H1 (cell line): ENCODE data around the gene SUSD6. TPM values are rescaled to one million over a fixed set of nuclear protein-coding genes. Genes with fewer than 3 reads are reported as not detected.

Source experiments
- CTCF ChIA-PET: fragments of 300-600 bp; sonication (Branson Sonifier 250); formaldehyde crosslinking; loops from one replicate; lab custom pipeline; 2021; ENCODE audit not compliant: partially characterized antibody; lab: Charles Lee
- POLR2A ChIA-PET: fragments of 300-600 bp; sonication (Branson Sonifier 250); formaldehyde crosslinking; loops from one replicate; lab custom pipeline; 2021; ENCODE audit warnings: inconsistent platforms; ENCODE audit not compliant: partially characterized antibody; lab: Charles Lee
- DNase-seq, 2 experiments: peaks; one replicate each; pipeline versions ENCODE4 v3.0.0 to v3.0.0-alpha.2; 2010 to 2022; ENCODE audit warnings: low spot score in 2 of 2, low read depth in 1 of 2, mixed read lengths in 1 of 2
- FAIRE-seq: peaks from 2 replicates; lab custom pipeline; 2011; peaks lifted over from hg19 to GRCh38; lab: Jason Lieb, UNC
- H2AFZ ChIP-seq: 2 replicates; pipeline ENCODE4 v1.8.1; 2012; ENCODE audit warnings: low read length, inconsistent platforms
- H2AK5ac ChIP-seq: 2 replicates; pipeline ENCODE4 v1.6.1; 2013; ENCODE audit warnings: low read depth, low read length
- H2BK120ac ChIP-seq: replicated peaks from 2 replicates; pipeline ENCODE3; 2013; ENCODE audit warnings: low read depth, low read length, inconsistent platforms
- H2BK12ac ChIP-seq: 2 replicates; pipeline ENCODE4 v1.6.1; 2013; ENCODE audit warnings: low read depth, low read length
- H2BK15ac ChIP-seq: 2 replicates; pipeline ENCODE4 v1.6.1; 2013; ENCODE audit warnings: low read length
- H2BK20ac ChIP-seq: 2 replicates; pipeline ENCODE4 v1.6.1; 2013; ENCODE audit warnings: low read length
- H2BK5ac ChIP-seq: 2 replicates; pipeline ENCODE4 v1.6.1; 2013; ENCODE audit warnings: low read depth, low read length
- H3K14ac ChIP-seq: 2 replicates; pipeline ENCODE4 v1.6.1; 2013; ENCODE audit warnings: inconsistent platforms; ENCODE audit not compliant: insufficient read length
- H3K18ac ChIP-seq: 2 replicates; pipeline ENCODE4 v1.6.1; 2013; ENCODE audit warnings: low read length; ENCODE audit errors: extremely low read depth
- H3K23ac ChIP-seq: 2 replicates; pipeline ENCODE4 v1.6.1; 2013; ENCODE audit warnings: inconsistent platforms; ENCODE audit not compliant: insufficient read length
- H3K23me2 ChIP-seq: 2 replicates; pipeline ENCODE4 v1.6.1; 2013; ENCODE audit warnings: low read depth, low read length
- H3K27ac ChIP-seq: 2 replicates; pipeline ENCODE4 v1.6.1; 2011; ENCODE audit warnings: low read depth, low read length, inconsistent platforms
- H3K27me3 ChIP-seq, 4 experiments: replicated peaks in 1 of 4; 1 replicate in 1 of 4; 2 replicates in 3 of 4; pipeline versions ENCODE4 v1.6.1 to v1.8.1; 2011 to 2013; ENCODE audit warnings: low read length in 3 of 4, mild to moderate bottlenecking in 3 of 4, inconsistent platforms in 2 of 4, mixed read lengths in 2 of 4, moderate library complexity in 1 of 4; ENCODE audit not compliant: control insufficient read depth in 3 of 4, insufficient read depth in 3 of 4; ENCODE audit errors: extremely low read depth in 1 of 4
- H3K36me3 ChIP-seq, 4 experiments: 2 replicates each; pipeline versions ENCODE4 v1.6.1 to v1.8.1; 2011 to 2013; ENCODE audit warnings: mild to moderate bottlenecking in 4 of 4, low read length in 3 of 4, moderate library complexity in 2 of 4, control low read depth in 1 of 4, inconsistent platforms in 1 of 4; ENCODE audit not compliant: insufficient read depth in 4 of 4, control insufficient read depth in 2 of 4
- H3K4ac ChIP-seq: replicated peaks from 2 replicates; pipeline ENCODE3; 2013; ENCODE audit warnings: low read length, low read depth, mixed read lengths, inconsistent platforms; ENCODE audit not compliant: insufficient read length
- H3K4me1 ChIP-seq, 4 experiments: replicated peaks in 1 of 4; 1 replicate in 1 of 4; 2 replicates in 3 of 4; pipeline versions ENCODE4 v1.6.1 to v1.8.1; 2011 to 2013; ENCODE audit warnings: low read length in 3 of 4, inconsistent platforms in 2 of 4, mixed read lengths in 1 of 4; ENCODE audit not compliant: insufficient read depth in 4 of 4, control insufficient read depth in 3 of 4
- H3K4me2 ChIP-seq, 2 experiments: 2 replicates each; pipeline versions ENCODE4 v1.6.1 to v1.8.1; 2011 to 2013; ENCODE audit warnings: low read depth in 2 of 2, low read length in 2 of 2, control low read depth in 1 of 2, inconsistent platforms in 1 of 2, mild to moderate bottlenecking in 1 of 2; ENCODE audit not compliant: insufficient read depth in 1 of 2
- H3K4me3 ChIP-seq, 4 experiments: fragments of 200-600, 300-600 bp in 1 of 4; sonication (generic), shearing (Covaris generic), sonication (Bioruptor Twin) in 1 of 4; 2 replicates each; pipeline versions ENCODE4 v1.5.1 to v1.8.1; 2011 to 2016; ENCODE audit warnings: low read length in 4 of 4, low read depth in 3 of 4, control low read depth in 2 of 4, inconsistent platforms in 2 of 4, mild to moderate bottlenecking in 2 of 4, mixed read lengths in 1 of 4, moderate library complexity in 1 of 4; ENCODE audit not compliant: insufficient read depth in 2 of 4; ENCODE audit errors: extremely low read depth in 1 of 4
- H3K56ac ChIP-seq: replicated peaks from 2 replicates; pipeline ENCODE3; 2013; ENCODE audit warnings: low read depth, mild to moderate bottlenecking, mixed read lengths, low read length, inconsistent platforms; ENCODE audit not compliant: insufficient read length
- H3K79me1 ChIP-seq: 2 replicates; pipeline ENCODE4 v1.6.1; 2013; ENCODE audit warnings: low read depth, low read length, control low read depth
- H3K79me2 ChIP-seq, 2 experiments: 2 replicates each; pipeline versions ENCODE4 v1.6.1 to v1.8.1; 2012 to 2013; ENCODE audit warnings: low read length in 2 of 2, mild to moderate bottlenecking in 2 of 2, inconsistent platforms in 1 of 2; ENCODE audit not compliant: insufficient read depth in 2 of 2, control insufficient read depth in 1 of 2
- H3K9ac ChIP-seq, 4 experiments: replicated peaks in 1 of 4; 1 replicate in 1 of 4; 2 replicates in 3 of 4; pipeline versions ENCODE4 v1.6.1 to v1.8.1; 2011 to 2013; ENCODE audit warnings: low read depth in 3 of 4, low read length in 3 of 4, control low read depth in 2 of 4, mild to moderate bottlenecking in 2 of 4, moderate library complexity in 2 of 4, inconsistent platforms in 1 of 4; ENCODE audit errors: extremely low read depth in 1 of 4
- H3K9me3 ChIP-seq, 2 experiments: 2 replicates each; pipeline versions ENCODE4 v1.6.1 to v1.8.1; 2012 to 2013; ENCODE audit warnings: mild to moderate bottlenecking in 2 of 2, moderate library complexity in 2 of 2, control low read depth in 1 of 2, inconsistent platforms in 1 of 2, low read depth in 1 of 2, low read length in 1 of 2, mixed read lengths in 1 of 2; ENCODE audit not compliant: insufficient read depth in 2 of 2
- H4K20me1 ChIP-seq, 2 experiments: replicated peaks in 1 of 2; 2 replicates each; pipeline versions ENCODE3 to v1.8.1; 2011 to 2013; ENCODE audit warnings: inconsistent platforms in 2 of 2, low read length in 2 of 2, mild to moderate bottlenecking in 1 of 2; ENCODE audit not compliant: insufficient read depth in 2 of 2, control insufficient read depth in 1 of 2
- H4K5ac ChIP-seq: 2 replicates; pipeline ENCODE4 v1.6.1; 2013; ENCODE audit warnings: low read length, low read depth, mixed read lengths, inconsistent platforms; ENCODE audit not compliant: insufficient read length
- H4K8ac ChIP-seq: 2 replicates; pipeline ENCODE4 v1.8.0; 2013; ENCODE audit warnings: mild to moderate bottlenecking, moderate library complexity, low read length, inconsistent platforms; ENCODE audit not compliant: insufficient read depth; ENCODE audit errors: extremely low read depth
- H4K91ac ChIP-seq: replicated peaks from 2 replicates; pipeline ENCODE3; 2013; ENCODE audit warnings: low read length, mixed read lengths, inconsistent platforms; ENCODE audit not compliant: insufficient read length
- BACH1 ChIP-seq: IDR thresholded peaks from 2 replicates; pipeline ENCODE4 v1.6.1; 2012; ENCODE audit warnings: low read length, improper control_type of control experiment
- CHD1 ChIP-seq: IDR thresholded peaks from 2 replicates; pipeline ENCODE4 v1.6.1; 2012; ENCODE audit warnings: low read depth, low read length, improper control_type of control experiment
- CREB1 ChIP-seq: IDR thresholded peaks from 2 replicates; pipeline ENCODE4 v1.6.1; 2012; ENCODE audit warnings: inconsistent platforms
- GTF2F1 ChIP-seq: IDR thresholded peaks from 2 replicates; pipeline ENCODE4 v1.6.1; 2012; ENCODE audit warnings: low read depth, low read length, improper control_type of control experiment, borderline replicate concordance
- HDAC6 ChIP-seq: IDR thresholded peaks from one replicate; pipeline ENCODE4 v1.7.1; 2012; ENCODE audit warnings: low read depth, mild to moderate bottlenecking, inconsistent platforms, low read length, moderate library complexity
- JUND ChIP-seq: IDR thresholded peaks from 2 replicates; pipeline ENCODE4 v1.6.1; 2011; ENCODE audit warnings: mild to moderate bottlenecking, improper control_type of control experiment, low read length
- RAD21 ChIP-seq, 2 experiments: IDR thresholded peaks in 1 of 2; conservative IDR thresholded peaks in 1 of 2; 2 replicates each; pipeline ENCODE4 v1.6.1; 2011; ENCODE audit warnings: low read depth in 2 of 2, low read length in 2 of 2, improper control_type of control experiment in 1 of 2, inconsistent platforms in 1 of 2, mild to moderate bottlenecking in 1 of 2, moderate library complexity in 1 of 2
- RBBP5 ChIP-seq: IDR thresholded peaks from 2 replicates; pipeline ENCODE4 v1.7.1; 2012; ENCODE audit warnings: low read depth, mild to moderate bottlenecking, inconsistent platforms, low read length, moderate library complexity, borderline replicate concordance
- SIX5 ChIP-seq: IDR thresholded peaks from 2 replicates; pipeline ENCODE4 v1.6.1; 2011; ENCODE audit warnings: mild to moderate bottlenecking, low read depth, low read length
- SRF ChIP-seq: IDR thresholded peaks from 2 replicates; pipeline ENCODE4 v1.6.1; 2011; ENCODE audit warnings: mild to moderate bottlenecking, low read depth, low read length, moderate library complexity
- SUZ12 ChIP-seq: fragments of 200-600 bp; sonication (generic); IDR thresholded peaks from 2 replicates; pipeline ENCODE4 v1.6.1; 2012; ENCODE audit warnings: mild to moderate bottlenecking, inconsistent platforms, low read length, moderate library complexity, mixed read lengths
- YY1 ChIP-seq: IDR thresholded peaks from 2 replicates; pipeline ENCODE4 v1.6.1; 2011; ENCODE audit warnings: low read depth, mild to moderate bottlenecking, low read length
- WGBS, 2 experiments: shearing (Covaris generic) in 1 of 2; methylation state at CpG; one replicate each; pipeline versions ENCODE4 v1.1.6 to v1.1.7; 2013 to 2015; ENCODE audit warnings: low lambda C conversion rate in 2 of 2, mixed read lengths in 2 of 2, inconsistent platforms in 1 of 2, low coverage in 1 of 2, missing lambda C conversion rate in 1 of 2; ENCODE audit not compliant: insufficient replicate concordance in 2 of 2, insufficient coverage in 1 of 2, insufficient read length in 1 of 2; ENCODE audit errors: extremely low coverage in 1 of 2, missing lambda C conversion rate in 1 of 2; 5-methylcytosine and 5-hydroxymethylcytosine counted together
- polyA plus RNA-seq, 7 experiments: library from polyadenylated mRNA; depleted of rRNA in 3 of 7; stranded (reverse) in 5 of 7; unstranded in 2 of 7; fragments of >200 nt in 5 of 7; fragments of 200-250 nt in 2 of 7; gene quantifications; 1 replicate in 5 of 7; 2 replicates in 1 of 7; 4 replicates in 1 of 7; pipeline versions ENCODE4 v1.2.1 to v1.2.3, GENCODE V29; 2011 to 2013; ENCODE audit warnings: missing spikeins in 2 of 7, mixed read lengths in 2 of 7
- total RNA-seq: library from RNA; stranded (reverse); fragmentation: NEBNext Ultra II Directional; extraction: Animal tissue kit (Norgen Biotek cat#: 25700); gene quantifications from 2 replicates; pipeline ENCODE4 v1.2.1, GENCODE V29; 2021
- TF ChIP-seq, protein P1 (sequence below), 3 experiments: IDR thresholded peaks; 1 replicate in 2 of 3; 2 replicates in 1 of 3; pipeline versions ENCODE4 v1.5.1 to v1.6.1; 2011; ENCODE audit warnings: low read length in 3 of 3, mild to moderate bottlenecking in 3 of 3, inconsistent platforms in 2 of 3, low read depth in 1 of 3, moderate library complexity in 1 of 3; ENCODE audit not compliant: insufficient read depth in 1 of 3; ENCODE audit errors: control extremely low read depth in 1 of 3

SUSD6 gene
- total and polyA plus RNA-seq, 2 of the 8 experiments (the other 6 are each of a cell fraction or from before 2014, with no cell fraction given) = 3.0 to 3.8 TPM

DNA sequence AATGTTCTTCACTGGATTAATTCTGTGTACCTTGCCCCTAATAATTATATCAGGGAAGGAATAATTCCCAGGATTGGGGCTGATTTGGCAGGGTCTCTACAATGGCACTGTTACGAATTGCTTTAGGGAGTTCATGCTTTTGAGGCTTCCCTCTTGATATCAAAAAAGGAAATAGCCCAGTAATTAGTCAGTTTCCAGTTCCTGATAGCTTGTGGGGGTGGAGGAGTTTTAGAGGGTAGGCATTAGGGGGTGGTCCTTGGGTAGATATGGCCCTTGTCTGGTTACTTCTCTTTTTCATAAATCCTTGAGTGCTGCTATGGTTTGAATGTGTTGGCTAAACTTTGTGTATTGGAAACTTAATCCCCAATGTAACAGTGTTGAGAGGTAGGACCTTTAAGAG, 149.4 kb downstream of the SUSD6 start:
- 71% methylated on average over 1 of the region's 1 CpG; no CpG with 5 or more reads in 1 of the 2 experiments for WGBS, 2 experiments
- H3K4me2 ChIP-seq = no peak overlapping the region
- FAIRE-seq = no peak
- TF ChIP-seq CREB1 = no peak
- no peak for TF ChIP-seq SRF
- TF ChIP-seq GTF2F1 = no peak
- TF ChIP-seq HDAC6 = no peak
- TF ChIP-seq CHD1 = no peak
- TF ChIP-seq, protein P1, sequence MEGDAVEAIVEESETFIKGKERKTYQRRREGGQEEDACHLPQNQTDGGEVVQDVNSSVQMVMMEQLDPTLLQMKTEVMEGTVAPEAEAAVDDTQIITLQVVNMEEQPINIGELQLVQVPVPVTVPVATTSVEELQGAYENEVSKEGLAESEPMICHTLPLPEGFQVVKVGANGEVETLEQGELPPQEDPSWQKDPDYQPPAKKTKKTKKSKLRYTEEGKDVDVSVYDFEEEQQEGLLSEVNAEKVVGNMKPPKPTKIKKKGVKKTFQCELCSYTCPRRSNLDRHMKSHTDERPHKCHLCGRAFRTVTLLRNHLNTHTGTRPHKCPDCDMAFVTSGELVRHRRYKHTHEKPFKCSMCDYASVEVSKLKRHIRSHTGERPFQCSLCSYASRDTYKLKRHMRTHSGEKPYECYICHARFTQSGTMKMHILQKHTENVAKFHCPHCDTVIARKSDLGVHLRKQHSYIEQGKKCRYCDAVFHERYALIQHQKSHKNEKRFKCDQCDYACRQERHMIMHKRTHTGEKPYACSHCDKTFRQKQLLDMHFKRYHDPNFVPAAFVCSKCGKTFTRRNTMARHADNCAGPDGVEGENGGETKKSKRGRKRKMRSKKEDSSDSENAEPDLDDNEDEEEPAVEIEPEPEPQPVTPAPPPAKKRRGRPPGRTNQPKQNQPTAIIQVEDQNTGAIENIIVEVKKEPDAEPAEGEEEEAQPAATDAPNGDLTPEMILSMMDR (IDR thresholded peaks at IDR 0.05; ENCODE audit: control extremely low read depth in 1 of 3, insufficient read depth in 1 of 3, low read depth in 1 of 3, low read length in 3 of 3) = no peak
- no peak for TF ChIP-seq BACH1
- TF ChIP-seq RAD21 (IDR thresholded peaks at IDR 0.05 in 1 of 2, conservative IDR thresholded peaks at IDR 0.05 in 1 of 2; ENCODE audit: low read depth in 2 of 2, low read length in 2 of 2) = no peak
- no peak for TF ChIP-seq RBBP5
- TF ChIP-seq SUZ12 = no peak
- no peak for TF ChIP-seq SIX5
- no peak for TF ChIP-seq YY1
- no peak for TF ChIP-seq JUND

More for the DNA sequence above, 149.4 kb downstream of the SUSD6 start:
- POLR2A ChIA-PET = interaction anchor here (1.2 kb wide), 1 partner anchor 16 kb away, joined by 3 read pairs; no protein-coding TSS in a partner anchor
- no peaks in the 10 kb centered on the region for H3K4me1 ChIP-seq
- H3K14ac ChIP-seq = no peak overlapping the region
- H4K20me1 ChIP-seq = no peaks in the 10 kb centered on the region
- no peak overlapping the region for H4K5ac ChIP-seq
- no peak overlapping the region for H3K4me3 ChIP-seq
- no peaks in the 10 kb centered on the region for H3K27me3 ChIP-seq
- no peak overlapping the region for H4K91ac ChIP-seq
- H3K23me2 ChIP-seq = no peaks in the 10 kb centered on the region
- H2BK12ac ChIP-seq = no peak overlapping the region
- no peaks in the 10 kb centered on the region for H3K36me3 ChIP-seq
- no peak overlapping the region for H3K9ac ChIP-seq
- no peak overlapping the region for H2BK20ac ChIP-seq
- CTCF ChIA-PET = interaction anchor here (0.9 to 1.7 kb wide), 2 partner anchors 30 to 76 kb away, joined by 3 to 5 read pairs; no protein-coding TSS in a partner anchor
- no peak overlapping the region for H3K18ac ChIP-seq
- H2BK120ac ChIP-seq = no peak overlapping the region
- H3K27ac ChIP-seq = no peak overlapping the region
- no peak overlapping the region for H2BK5ac ChIP-seq
- no peaks in the 10 kb centered on the region for H3K79me1 ChIP-seq
- H2BK15ac ChIP-seq = no peak overlapping the region
- no peak overlapping the region for H4K8ac ChIP-seq
- H3K4ac ChIP-seq = no peak overlapping the region
- no peak for DNase-seq
- no peaks in the 10 kb centered on the region for H3K9me3 ChIP-seq
- H3K79me2 ChIP-seq = no peaks in the 10 kb centered on the region
- no peak overlapping the region for H3K56ac ChIP-seq
- H2AFZ ChIP-seq = no peak overlapping the region
- H2AK5ac ChIP-seq = no peak overlapping the region
- no peak overlapping the region for H3K23ac ChIP-seq
